Measurements from ENCODE around the gene MELTF. TPM values are rescaled to one million over a fixed set of nuclear protein-coding genes. Genes with fewer than 3 reads are reported as not detected.
A peak's percentile ranks its signal among the peaks of the same experiment; 100 is the strongest.

The MELTF gene
- total and polyA plus RNA-seq, 2 of the 13 experiments (the other 11 are each of a cell fraction or from before 2014, with no cell fraction given) = 3.2 to 7.5 TPM

- TF ChIP-seq ZBTB33 (CRISPR knock-in tag; IDR thresholded peaks at IDR 0.05) (peak; percentile 33; the same call in 1 of the 2 replicates), ZBTB2 (CRISPR knock-in tag; IDR thresholded peaks at IDR 0.05; ENCODE audit: low read depth) (peak; percentile 55; the same call in 1 of the 2 replicates), ZFX (CRISPR knock-in tag; IDR thresholded peaks at IDR 0.05; ENCODE audit: low read depth) (peak; percentile 77), STAG1 (CRISPR knock-in tag; IDR thresholded peaks at IDR 0.05) (peak; percentile 46), ZNF746 (CRISPR knock-in tag; IDR thresholded peaks at IDR 0.05) (no peak), DNMT3B (CRISPR knock-in tag; conservative IDR thresholded peaks at IDR 0.05) (no peak), ZNF570 (CRISPR knock-in tag; IDR thresholded peaks at IDR 0.05; ENCODE audit: borderline replicate concordance) (no peak)
Observed at GRCh38 chr3:197002701-197003454, 26.7 kb downstream of the MELTF start (continued).

GRCh38 chr3:197001972-197002700 is 27.5 kb downstream of the MELTF start:
- FAIRE-seq (no peak), DNase-seq (ENCODE audit: low spot score) (no peak), ATAC-seq (no peak)
- POLR2A ChIA-PET = no interaction called here
- H2AFZ ChIP-seq (ENCODE audit: low read length) = no peak overlapping the region
- BruUV-seq (replicated peaks) = no TSS peak
- WGBS (ENCODE audit: low lambda C conversion rate) = 95% methylated on average over 41 of the region's 55 CpGs
- H4K20me1 ChIP-seq (ENCODE audit: insufficient read depth, low read length) = no peaks in the 10 kb centered on the region
- intact Hi-C loops (cut with micrococcal nuclease; ENCODE audit: unreplicated experiment) (no loop called here), in situ Hi-C loops (cut with HindIII; ENCODE audit: extremely low pct_ligation_motif_present, low pct_unique_long_range_greater_than_20kb) (no loop called here)
- H3K4me3 ChIP-seq (replicated peaks in 1 of 3; ENCODE audit: insufficient read depth in 1 of 3, low read depth in 2 of 3, low read length in 3 of 3) = no peak overlapping the region
- H3K4me2 ChIP-seq (ENCODE audit: low read depth, low read length) = no peak overlapping the region
- H3K79me2 ChIP-seq (ENCODE audit: insufficient read depth, low read length) = no peaks in the 10 kb centered on the region
- CTCF ChIA-PET (ENCODE audit: low intra/inter-chr PET ratio, low total read pairs) = interaction anchor here (1.5 kb wide), 1 partner anchor 28 kb away, joined by 5 read pairs; the partner anchor contains the start of gene MELTF
- H3K9me3 ChIP-seq (ENCODE audit: low read length) = no peaks in the 10 kb centered on the region
- H3K36me3 ChIP-seq (replicated peaks in 1 of 2; ENCODE audit: control insufficient read depth in 1 of 2, insufficient read depth in 2 of 2, low read length in 2 of 2) = no peaks in the 10 kb centered on the region
- H3K27me3 ChIP-seq (ENCODE audit: control insufficient read depth in 1 of 2, insufficient read depth in 2 of 2, low read length in 2 of 2) = no peaks in the 10 kb centered on the region
- H3K27ac ChIP-seq (ENCODE audit: extremely low read length, insufficient read depth, low read length) = no peak overlapping the region
- peaks cover 33% of the 10 kb centered on the region for H3K4me1 ChIP-seq (ENCODE audit: insufficient read depth, low read length)
- no peak overlapping the region for H3K9ac ChIP-seq (ENCODE audit: insufficient read depth, low read depth, low read length)
- TF ChIP-seq AFF4 (CRISPR knock-in tag; IDR thresholded peaks at IDR 0.05) (no peak), ZNF276 (CRISPR knock-in tag; IDR thresholded peaks at IDR 0.05; ENCODE audit: low read depth) (no peak), ZBTB3 (CRISPR knock-in tag; IDR thresholded peaks at IDR 0.05; ENCODE audit: borderline replicate concordance, low read depth) (no peak), ZNF10 (CRISPR knock-in tag; IDR thresholded peaks at IDR 0.05; ENCODE audit: borderline replicate concordance, low read depth) (no peak)

Measured in HepG2 (cell line).